ENCODE data around the gene WDR46.
"Not testable (repeated sequence)": the region's sequence is repeated elsewhere in the genome, so short reads cannot be mapped to it uniquely, and the experiment has no call there.

The WDR46 gene

GRCh38 chr6:33273924-33274902 is 14.8 kb downstream of the WDR46 start:
- DNase-seq (ENCODE audit: low spot score): no peak
- no peak for TF ChIP-seq CTCF (IDR thresholded peaks at IDR 0.05; ENCODE audit: extremely low read depth, missing control alignments)

- no peak for DNase-seq (ENCODE audit: low spot score)
- no peak for TF ChIP-seq CTCF (IDR thresholded peaks at IDR 0.05; ENCODE audit: extremely low read depth, missing control alignments)
Observed at GRCh38 chr6:33273129-33273923, 15.7 kb downstream of the WDR46 start.

- TF ChIP-seq CTCF (IDR thresholded peaks at IDR 0.05; ENCODE audit: extremely low read depth, missing control alignments): no peak
- DNase-seq (ENCODE audit: low spot score): no peak
Observed at GRCh38 chr6:33272275-33273128, 16.5 kb downstream of the WDR46 start.

GRCh38 chr6:33271468-33272274 is 17.4 kb downstream of the WDR46 start, which contains the start of the genes RPS18 and VPS52:
RPS18 (plus strand) TSS chr6:33272075; CDS start chr6:33272120, 45 bp downstream.
VPS52 (minus strand) TSS chr6:33271876; CDS start chr6:33271675, 201 bp downstream.
- TF ChIP-seq CTCF (IDR thresholded peaks at IDR 0.05; ENCODE audit: extremely low read depth, missing control alignments): no peak
- DNase-seq (ENCODE audit: low spot score): peak; percentile 92

- TF ChIP-seq CTCF (IDR thresholded peaks at IDR 0.05; ENCODE audit: extremely low read depth, missing control alignments): no peak
- DNase-seq (ENCODE audit: low spot score): no peak
Observed at GRCh38 chr6:33271117-33271467, 17.9 kb downstream of the WDR46 start.

- no peak for DNase-seq (ENCODE audit: low spot score)
- no peak for TF ChIP-seq CTCF (IDR thresholded peaks at IDR 0.05; ENCODE audit: extremely low read depth, missing control alignments)
Observed at GRCh38 chr6:33264015-33264414, 25.0 kb downstream of the WDR46 start.

- not testable (repeated sequence) for DNase-seq (ENCODE audit: low spot score)
Observed at GRCh38 chr6:33262490-33262889, 26.5 kb downstream of the WDR46 start.
